ENCODE results near the gene SDC4. TPM values are rescaled to one million over a fixed set of nuclear protein-coding genes. Genes with fewer than 3 reads are reported as not detected.

The SDC4 gene
- total and polyA plus RNA-seq, 8 donors, result 183 to 329 (median 206) TPM

GRCh38 chr20:45309075-45309474 lies 39.1 kb downstream of the SDC4 start:
- Histone ChIP-seq H3K4me3 (no peak overlapping the region), H3K9me3 (no peaks in the 10 kb centered on the region), H3K36me3 (no peaks in the 10 kb centered on the region), H3K27me3 (peaks cover 34 to 75% of the 10 kb centered on the region in 2 donors), H3K4me1 (peaks cover 0 to 14% of the 10 kb centered on the region in 2 donors), H3K27ac (no peak overlapping the region)
- no peak for TF ChIP-seq CTCF (IDR thresholded peaks at IDR 0.05)
- ATAC-seq (no peak), DNase-seq (no peak)
- intact Hi-C loops (cut with DNase I), result no loop called here

GRCh38 chr20:45308117-45308778 lies 40.0 kb downstream of the SDC4 start, which contains the start of gene MATN4:
Gene MATN4, minus strand, starts transcription at chr20:45308299. Its CDS starts 2,717 bp downstream, at chr20:45305582.
- DNase-seq (peak in 1 of 4 donors; percentile 88), ATAC-seq (peak; percentile 78)
- H3K36me3 ChIP-seq, result no peaks in the 10 kb centered on the region
- peaks cover 0 to 14% of the 10 kb centered on the region in 2 donors for H3K4me1 ChIP-seq
- H3K27me3 ChIP-seq, result peaks cover 38 to 75% of the 10 kb centered on the region in 2 donors
- no peak within 1 kb of the TSS for H3K4me3 ChIP-seq
- no peak within 1 kb of the TSS for H3K27ac ChIP-seq
- no peaks in the 10 kb centered on the region for H3K9me3 ChIP-seq
- intact Hi-C loops (cut with DNase I), result no loop called here
- TF ChIP-seq CTCF (IDR thresholded peaks at IDR 0.05), result no peak

- H3K4me1 ChIP-seq, result peaks cover 0 to 14% of the 10 kb centered on the region in 2 donors
- H3K27me3 ChIP-seq, result peaks cover 33 to 75% of the 10 kb centered on the region in 2 donors
- intact Hi-C loops (cut with DNase I), result no loop called here
- H3K36me3 ChIP-seq, result no peaks in the 10 kb centered on the region
- DNase-seq (no peak), ATAC-seq (no peak)
- H3K9me3 ChIP-seq, result no peaks in the 10 kb centered on the region
- H3K27ac ChIP-seq, result no peak overlapping the region
- no peak for TF ChIP-seq CTCF (IDR thresholded peaks at IDR 0.05)
- no peak overlapping the region for H3K4me3 ChIP-seq
Observed at GRCh38 chr20:45307076-45307640, 41.1 kb downstream of the SDC4 start.

- H3K4me3 ChIP-seq, result no peak within 1 kb of the TSS
- H3K36me3 ChIP-seq, result no peaks in the 10 kb centered on the region
- no peaks in the 10 kb centered on the region for H3K9me3 ChIP-seq
- TF ChIP-seq CTCF (IDR thresholded peaks at IDR 0.05), result peak; percentile 72 to 83
- intact Hi-C loops (cut with DNase I), result no loop called here
- H3K4me1 ChIP-seq, result peaks cover 0 to 9% of the 10 kb centered on the region in 2 donors
- peak; percentile 31 for ATAC-seq
- H3K27ac ChIP-seq, result no peak within 1 kb of the TSS
- H3K27me3 ChIP-seq, result peaks cover 28 to 71% of the 10 kb centered on the region in 2 donors
- DNase-seq, result peak in 1 of 4 donors; percentile 89
Observed at GRCh38 chr20:45306431-45306982, 41.7 kb downstream of the SDC4 start, which contains the start of gene RBPJL. Gene RBPJL, plus strand, starts transcription at chr20:45306840. Its CDS starts 83 bp downstream, at chr20:45306923.

- DNase-seq, result no peak
- Histone ChIP-seq H3K9me3 (no peaks in the 10 kb centered on the region), H3K4me3 (no peak overlapping the region), H3K4me1 (peaks cover 0 to 5% of the 10 kb centered on the region in 2 donors), H3K27me3 (peaks cover 28 to 75% of the 10 kb centered on the region in 2 donors), H3K36me3 (no peaks in the 10 kb centered on the region), H3K27ac (no peak overlapping the region)
- ATAC-seq, result no peak
- TF ChIP-seq CTCF (IDR thresholded peaks at IDR 0.05), result no peak
- intact Hi-C loops (cut with DNase I), result no loop called here
Observed at GRCh38 chr20:45305262-45305661, 43.0 kb downstream of the SDC4 start.

Measured in left lung (tissue), 10 donors.